Measurements from ENCODE around the gene TTC3.
"Not testable (repeated sequence)": the region's sequence is repeated elsewhere in the genome, so short reads cannot be mapped to it uniquely, and the experiment has no call there.

TTC3 gene

DNA sequence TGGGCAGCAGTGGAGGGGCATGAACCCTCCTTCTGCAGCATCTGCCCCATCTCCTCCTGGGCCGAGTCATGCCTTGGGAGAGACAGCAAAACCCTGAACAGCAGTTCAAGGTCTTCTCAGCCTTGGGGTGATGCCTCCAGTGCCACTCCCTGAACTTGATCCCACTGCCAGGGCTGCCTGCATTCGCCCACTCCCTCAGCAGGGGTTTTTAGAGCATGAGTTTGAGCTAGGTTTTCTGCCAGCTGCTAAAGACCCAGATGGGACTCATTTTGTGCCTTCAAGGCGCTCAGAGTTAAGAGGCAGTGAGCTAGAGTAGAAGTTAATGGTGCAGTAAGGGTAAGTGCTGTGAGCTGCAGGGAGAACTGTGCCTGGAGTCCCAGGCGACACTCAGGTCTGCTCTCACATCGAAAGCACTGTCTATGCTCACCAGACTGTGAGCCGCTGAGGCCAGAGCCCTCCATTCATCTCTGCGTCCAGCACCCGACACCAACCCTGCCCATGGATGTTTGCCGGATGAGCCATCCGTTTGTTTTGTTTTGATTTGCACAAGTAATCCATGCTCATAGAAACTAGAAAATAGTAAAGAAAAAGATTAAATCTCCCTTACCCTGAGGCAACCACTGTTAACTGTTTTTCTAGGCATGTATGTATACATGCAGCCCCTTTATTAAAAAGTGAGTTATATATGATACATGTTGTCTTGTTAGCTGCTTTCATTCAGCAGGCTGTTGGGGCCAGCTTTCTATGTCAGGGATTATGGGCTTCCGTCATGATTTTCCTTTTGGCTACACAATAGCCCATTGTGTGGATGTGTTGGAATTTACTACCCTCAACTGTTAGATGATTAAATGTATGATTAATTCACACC is 126.2 kb downstream of the TTC3 start:
- no peak for DNase-seq (ENCODE audit: low spot score)

DNA sequence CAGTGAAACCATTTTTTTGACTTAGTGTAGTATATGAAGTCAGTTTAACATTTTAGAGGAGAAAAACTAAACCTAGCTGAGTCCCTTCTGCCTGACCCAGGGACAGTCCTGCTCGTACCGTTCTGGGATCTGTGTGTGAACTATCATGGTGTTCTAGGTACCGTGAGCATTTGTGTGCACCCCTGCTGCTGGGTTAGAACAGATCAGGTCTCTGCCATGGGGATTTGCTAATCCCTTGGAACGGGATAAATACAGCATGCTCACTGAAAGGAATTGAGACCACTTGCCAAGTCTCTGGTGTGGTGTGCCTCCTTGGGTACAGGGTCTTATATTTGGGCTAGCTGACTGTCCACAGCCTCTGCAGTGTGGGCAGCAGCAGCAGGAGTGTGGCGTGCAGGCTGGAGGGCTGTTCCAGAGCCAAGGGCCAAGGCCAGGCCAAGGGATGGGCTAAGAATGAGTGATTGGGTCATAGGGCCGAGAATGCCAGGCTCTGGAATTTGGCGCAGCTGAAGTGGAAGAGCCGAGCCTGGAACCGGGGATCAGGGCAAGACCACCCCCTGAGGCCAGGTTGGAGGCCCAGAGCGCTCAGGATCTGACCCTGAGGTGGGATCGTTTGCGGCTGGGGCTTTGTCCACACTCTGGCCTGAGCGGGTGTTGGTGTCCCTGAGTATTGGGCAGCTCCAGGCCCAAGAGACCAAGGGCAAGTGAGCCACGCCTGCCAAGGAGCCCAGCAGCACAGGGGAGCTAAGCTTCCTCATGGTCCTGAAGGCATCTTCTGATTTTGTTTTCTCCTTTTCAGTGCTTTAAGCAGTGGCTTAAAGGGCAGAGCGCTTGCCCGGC is 127.8 kb downstream of the TTC3 start:
- DNase-seq (ENCODE audit: low spot score): no peak

DNA sequence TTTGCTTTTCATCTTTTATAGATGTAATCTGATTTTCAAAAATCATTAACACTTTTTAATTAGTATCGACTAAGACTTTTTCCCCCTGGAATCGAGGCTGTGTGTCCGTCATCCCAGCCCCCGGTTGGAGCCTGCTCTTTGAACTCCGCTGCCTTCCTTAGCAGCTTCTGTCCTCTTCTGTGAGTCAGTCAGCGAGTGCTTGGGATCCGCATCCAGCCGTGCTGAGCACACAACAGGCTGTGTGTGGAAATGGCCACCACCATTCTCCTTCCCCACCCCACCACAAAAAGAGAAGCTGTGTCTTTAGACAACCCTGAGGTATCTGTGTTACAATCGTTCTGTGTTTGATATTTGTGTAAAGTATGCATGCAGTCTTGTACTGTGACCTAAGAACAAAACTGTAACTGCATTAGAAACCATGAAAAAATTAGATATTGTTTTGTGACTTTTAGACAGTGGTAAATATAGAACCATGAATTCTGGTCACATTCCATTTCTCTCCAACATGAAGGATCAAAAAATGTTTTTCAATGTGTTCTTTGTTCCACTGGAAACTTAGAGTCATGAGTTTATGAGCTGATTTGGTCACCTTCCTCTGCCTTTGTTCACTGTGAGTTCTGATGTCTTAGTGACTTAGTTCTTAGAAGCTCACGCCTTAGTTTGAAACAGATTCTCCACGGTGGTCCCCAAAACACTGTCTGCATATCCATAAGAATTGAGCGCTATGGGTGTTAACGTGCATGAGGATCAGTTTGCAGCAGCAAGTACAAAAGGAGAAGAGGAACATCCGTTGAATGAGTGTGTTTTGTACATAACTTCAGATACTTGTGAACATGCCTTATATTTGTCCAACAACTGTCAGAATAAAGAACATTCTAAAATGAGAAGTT is 129.4 kb downstream of the TTC3 start:
- no peak for DNase-seq (ENCODE audit: low spot score)

DNA sequence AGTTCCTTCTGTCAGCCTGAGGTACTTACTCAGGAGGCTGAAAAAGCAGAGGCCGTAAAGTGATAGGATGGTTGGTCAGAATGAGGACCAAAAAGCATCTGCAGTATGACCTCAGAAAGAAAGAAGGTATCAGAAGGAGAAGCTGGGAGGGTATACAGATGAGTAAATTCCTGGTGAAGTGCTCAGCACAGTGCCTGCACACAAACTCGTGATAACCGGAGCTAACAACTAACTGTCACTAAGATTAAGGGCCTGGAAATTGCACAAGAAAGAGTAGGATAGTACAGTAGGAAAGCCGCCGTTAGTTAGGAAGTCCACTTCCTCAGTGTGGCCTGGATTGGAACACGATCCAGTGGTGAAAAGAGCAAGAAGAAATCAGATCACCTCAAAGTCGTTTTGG is 131.5 kb downstream of the TTC3 start:
- no peak for DNase-seq (ENCODE audit: low spot score)

DNA sequence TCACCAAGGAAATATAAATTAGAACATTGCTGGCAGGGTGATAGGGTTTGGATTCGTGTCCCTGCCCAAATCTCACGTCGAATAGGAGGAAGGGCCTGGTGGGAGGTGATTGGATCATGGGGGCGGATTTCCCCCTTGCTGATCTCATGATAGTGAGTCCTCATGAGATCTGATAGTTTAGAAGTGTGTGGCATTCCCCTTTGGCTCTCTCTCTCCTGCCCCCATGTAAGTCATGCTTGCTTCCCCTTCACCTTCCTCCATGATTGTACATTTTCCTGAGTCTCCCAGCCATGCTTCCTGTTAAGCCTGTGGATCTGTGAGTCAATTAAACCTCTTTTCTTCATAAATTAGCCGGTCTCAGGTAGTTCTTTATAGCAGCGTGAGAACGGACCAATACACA is 133.4 kb downstream of the TTC3 start:
- DNase-seq (ENCODE audit: low spot score): no peak

DNA sequence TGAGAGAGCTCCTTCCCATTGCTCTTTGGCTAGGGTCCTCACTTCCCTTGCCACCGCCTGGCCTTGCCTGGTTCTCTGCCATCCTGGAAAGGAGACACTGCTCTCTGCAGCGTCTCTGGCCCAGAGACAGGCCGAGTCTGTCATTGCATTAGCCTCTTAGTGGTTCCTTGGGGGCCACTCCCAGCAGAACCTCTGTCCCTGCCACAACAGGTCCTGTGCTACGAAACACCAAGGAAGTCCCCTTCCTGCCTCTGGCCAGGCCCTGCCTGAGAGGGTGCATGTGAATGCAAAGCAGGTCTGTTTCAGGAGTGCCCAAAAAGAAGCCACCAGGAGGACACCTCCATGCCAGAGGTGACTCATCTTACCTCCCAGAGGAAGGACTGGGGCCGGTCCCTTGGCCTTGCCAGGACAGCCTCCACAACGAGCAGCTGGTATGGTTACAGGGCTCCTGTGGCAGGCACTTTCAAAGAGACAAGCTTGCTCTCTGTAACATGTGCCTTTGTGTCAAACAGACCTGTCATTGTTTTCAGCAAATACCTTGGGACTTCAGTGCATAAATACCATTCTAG is 134.5 kb downstream of the TTC3 start:
- DNase-seq (ENCODE audit: low spot score): no peak

DNA sequence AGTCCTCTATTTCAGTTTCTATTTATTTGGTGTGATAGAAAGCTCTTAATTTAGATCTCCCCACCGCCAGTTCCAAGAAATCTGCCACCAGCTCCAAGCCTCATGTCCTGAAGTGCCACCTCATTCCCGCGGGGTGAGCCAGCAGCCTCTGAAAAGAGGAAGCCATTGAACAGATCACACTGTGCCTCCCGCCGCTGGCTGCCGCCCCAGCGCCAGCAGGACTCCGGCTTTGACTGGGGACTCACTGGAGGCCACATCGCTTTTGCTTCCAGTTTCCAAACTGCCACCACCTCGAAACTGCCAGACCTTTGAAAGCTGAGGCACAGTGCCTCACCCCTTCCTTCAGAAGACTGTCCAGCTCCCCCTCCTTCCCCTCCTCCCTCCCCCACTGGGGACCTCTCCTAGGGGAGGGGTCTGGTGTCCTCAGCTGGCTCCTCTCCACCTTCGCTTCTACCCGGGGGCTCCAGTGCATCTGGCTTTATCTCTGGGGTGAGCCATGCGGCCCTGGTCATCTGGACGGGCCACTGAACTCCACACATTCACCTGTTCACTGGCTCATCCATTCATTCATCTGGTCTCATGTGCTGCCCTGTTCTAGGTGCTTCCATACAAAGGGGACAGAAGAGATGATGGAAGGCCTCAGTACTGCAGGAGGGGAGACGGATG is 135.1 kb downstream of the TTC3 start:
- DNase-seq (ENCODE audit: low spot score): no peak

DNA sequence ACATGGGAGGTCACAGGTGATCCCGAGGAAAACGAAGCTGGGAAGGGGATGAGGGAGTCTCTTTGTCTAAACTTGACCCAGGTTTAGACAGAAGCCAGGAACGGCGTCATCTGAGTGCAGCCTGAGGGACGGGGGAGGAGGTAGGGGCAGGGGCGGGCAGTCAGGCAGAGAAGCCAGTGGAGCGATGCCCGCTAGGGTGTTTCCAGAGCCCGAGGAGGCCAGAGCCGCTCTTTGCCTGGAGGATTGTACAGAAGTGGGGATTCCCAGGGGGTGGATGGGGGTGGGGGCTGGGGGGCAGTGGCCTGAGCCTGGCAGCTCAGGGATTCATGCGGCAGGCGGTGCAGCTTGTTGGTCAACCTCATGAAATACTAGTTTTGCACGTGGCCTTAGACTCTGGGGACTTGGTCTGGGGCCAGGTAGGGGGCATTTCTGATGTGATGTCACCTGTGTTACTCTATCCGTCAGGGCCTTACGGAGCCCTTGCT is 135.7 kb downstream of the TTC3 start:
- no peak for DNase-seq (ENCODE audit: low spot score)

DNA sequence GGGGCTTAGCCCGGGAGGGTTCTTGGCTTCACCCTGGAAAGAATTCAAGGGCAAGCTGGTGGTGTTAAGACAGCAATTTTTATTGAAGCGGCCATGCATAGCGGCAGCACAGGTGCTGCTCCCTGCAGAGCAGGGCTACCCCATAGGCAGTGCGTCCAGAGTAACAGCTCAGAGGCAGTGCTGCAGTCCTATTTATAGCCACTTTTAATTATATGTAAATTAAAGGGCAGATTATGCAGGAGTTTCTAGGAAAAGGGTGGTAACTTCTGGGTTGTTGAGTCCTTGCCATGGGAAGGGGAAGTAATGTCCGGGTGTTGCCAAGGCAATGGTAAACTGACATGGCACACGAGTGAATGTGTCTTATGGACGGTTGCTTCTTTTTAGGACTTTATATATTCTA is 137.1 kb downstream of the TTC3 start:
- no peak for DNase-seq (ENCODE audit: low spot score)

DNA sequence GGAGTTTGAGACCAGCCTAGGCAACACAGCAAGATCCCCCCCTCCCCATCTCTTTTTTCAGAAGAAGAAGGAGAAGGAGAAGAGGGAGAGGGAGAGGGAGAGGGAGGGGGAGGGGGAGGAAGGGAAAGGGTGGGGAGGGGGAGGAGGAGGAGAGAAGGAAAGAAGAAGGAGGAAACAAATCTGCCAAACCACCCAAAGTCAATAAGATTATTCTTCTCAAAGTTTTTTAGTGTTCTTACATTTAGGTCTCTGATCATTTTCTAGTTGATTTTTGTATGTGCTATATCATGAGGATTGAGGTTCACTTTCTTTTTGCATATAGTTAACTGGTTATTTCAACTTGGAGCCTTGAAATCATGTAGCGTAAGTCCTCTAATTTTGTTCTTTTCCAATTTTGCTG is 137.7 kb downstream of the TTC3 start:
- DNase-seq (ENCODE audit: low spot score): no peak

DNA sequence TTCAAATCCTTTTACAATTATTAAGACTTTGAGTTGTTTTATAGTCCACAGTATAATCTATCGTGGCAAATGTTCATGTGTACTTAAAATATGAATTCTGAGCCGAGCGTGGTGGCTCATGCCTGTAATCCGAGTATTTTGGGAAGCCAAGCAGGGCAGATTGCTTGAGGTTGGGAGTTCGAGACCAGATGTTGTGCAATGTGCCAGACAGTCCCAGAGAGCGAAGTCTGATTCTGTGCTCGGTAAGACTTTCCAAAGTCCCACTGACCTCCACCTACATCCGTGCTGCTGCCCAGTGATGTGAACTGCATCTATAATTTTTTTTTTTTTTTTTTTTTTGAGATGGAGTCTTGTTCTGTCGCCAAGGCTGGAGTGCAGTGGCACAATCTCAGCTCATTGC is 141.9 kb downstream of the TTC3 start:
- DNase-seq (ENCODE audit: low spot score): no peak

DNA sequence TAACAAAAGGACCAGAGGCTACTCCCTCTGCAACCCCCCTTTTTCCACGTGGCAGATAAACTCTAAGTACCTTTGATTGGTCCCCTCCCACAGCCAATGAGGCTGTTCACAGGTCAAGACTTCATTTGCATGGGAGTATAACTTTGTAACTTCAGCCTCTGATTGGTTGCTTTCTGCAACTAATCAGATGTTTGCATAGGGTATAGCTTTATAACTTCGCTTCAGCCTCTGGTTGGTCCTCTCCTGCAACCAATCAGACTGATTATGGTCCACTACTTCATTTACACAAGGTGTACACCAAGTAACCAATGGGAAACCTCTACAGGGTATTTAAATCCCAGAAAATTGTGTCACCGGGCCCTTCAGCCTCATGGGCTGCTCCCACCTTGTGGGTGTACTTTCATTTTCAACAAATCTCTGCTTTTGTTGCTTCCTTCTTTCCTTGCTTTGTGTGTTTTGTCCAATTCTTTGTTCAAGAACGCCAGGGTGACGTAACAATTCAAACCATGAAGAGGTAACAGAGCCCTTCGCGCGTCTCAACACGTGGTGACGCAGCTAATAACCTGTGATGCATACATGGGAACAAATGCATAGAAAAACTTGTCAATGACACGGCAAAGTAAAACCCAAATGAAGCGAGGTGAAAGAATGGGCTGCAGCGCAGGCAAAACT is 146.8 kb downstream of the TTC3 start:
- no peak for DNase-seq (ENCODE audit: low spot score)

DNA sequence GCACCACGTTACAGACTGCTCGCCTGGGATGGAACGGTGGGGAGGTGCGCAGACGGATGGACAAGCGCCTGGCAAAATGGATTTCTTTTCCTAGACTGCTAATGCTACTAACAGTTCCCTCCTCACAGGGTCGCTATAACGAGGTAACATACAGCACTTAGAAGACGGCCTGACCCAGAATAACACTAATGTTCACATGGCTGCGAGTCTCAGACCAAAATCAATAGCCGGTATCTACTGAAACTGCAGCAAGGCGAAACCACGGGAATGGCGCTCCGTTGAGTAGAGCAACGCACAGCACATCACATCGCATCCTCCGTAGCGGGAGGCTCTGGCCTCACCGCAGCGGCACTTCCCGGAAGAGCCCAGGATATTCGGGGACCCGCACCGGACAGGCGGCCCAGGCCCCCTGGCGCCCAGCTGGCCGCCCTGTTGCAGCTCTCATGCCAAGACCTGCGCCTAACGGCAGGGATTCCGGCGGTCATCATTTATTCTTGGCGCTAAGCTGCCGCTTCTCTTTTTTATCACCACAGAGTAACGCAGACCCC is 147.5 kb downstream of the TTC3 start:
- peak; percentile 37 for DNase-seq (ENCODE audit: low spot score)

DNA sequence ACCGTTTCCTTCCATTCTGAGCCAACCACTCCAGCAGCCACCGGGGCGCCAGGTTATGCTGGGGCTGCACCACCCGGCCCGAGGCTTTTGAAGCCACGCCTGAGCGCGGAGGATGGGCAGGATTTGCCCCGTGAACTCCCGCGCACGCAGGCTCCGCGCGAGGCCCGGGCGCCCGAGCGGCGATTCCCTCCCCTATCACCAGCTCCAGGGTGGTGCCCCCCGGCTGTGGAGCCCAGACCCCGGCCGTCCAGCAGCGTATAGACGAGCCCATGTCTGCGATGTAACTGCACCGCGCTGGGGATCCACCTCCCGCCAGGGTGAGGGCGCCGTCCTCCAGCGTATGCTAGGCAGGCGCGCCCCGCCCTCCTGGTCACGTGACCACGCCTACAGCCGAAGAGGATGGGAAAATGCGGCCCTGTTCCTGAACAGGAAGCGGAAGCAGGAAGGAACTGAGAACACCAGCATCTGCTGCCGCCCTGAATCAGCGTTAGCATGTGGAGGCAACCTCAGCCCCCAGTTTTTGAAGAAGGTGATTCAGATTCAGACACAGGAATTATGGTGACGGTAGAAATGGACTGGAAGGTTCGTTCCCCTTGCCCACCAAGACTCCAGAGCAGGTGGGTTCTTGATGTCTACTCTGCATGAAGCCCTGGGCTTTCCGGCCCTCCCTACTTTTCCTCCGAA is 148.1 kb downstream of the TTC3 start:
- DNase-seq (ENCODE audit: low spot score): peak; percentile 84

DNA sequence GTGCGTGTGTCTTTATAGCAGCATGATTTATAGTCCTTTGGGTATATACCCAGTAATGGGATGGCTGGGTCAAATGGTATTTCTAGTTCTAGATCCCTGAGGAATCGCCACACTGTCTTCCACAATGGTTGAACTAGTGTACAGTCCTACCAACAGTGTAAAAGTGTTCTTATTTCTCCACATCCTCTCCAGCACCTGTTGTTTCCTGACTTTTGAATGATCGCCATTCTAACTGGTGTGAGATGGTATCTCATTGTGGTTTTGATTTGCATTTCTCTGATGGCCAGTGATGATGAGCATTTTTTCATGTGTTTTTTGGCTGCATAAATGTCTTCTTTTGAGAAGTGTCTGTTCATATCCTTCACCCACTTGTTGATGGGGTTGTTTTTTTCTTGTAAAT is 149.2 kb downstream of the TTC3 start:
- DNase-seq (ENCODE audit: low spot score): not testable (repeated sequence)

DNA sequence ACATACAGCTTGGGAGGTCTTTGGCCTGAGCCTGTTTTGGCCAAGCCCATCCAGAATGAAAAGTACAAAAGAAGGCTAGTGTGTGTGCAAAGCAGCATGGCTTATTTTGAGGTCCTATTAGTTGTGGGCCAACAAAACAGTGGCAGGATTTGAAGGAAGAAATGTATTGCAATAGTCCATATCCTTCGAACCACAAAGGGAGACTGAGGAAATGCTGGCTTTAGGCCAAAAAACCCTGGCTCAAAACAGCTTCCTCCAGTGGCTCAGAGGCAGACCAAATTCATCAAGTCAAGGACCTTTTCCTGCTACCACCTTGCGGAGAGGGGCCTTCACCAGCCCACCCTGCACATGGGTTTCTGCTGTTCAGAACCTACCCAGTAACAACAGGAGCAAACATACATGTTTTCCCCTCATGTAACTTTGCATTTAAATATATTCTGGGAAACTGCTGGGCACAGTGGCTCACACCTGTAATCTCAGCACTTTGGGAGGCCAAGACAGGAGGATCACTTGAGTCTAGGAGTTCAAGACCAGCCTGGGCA is 150.8 kb downstream of the TTC3 start:
- no peak for DNase-seq (ENCODE audit: low spot score)

DNA sequence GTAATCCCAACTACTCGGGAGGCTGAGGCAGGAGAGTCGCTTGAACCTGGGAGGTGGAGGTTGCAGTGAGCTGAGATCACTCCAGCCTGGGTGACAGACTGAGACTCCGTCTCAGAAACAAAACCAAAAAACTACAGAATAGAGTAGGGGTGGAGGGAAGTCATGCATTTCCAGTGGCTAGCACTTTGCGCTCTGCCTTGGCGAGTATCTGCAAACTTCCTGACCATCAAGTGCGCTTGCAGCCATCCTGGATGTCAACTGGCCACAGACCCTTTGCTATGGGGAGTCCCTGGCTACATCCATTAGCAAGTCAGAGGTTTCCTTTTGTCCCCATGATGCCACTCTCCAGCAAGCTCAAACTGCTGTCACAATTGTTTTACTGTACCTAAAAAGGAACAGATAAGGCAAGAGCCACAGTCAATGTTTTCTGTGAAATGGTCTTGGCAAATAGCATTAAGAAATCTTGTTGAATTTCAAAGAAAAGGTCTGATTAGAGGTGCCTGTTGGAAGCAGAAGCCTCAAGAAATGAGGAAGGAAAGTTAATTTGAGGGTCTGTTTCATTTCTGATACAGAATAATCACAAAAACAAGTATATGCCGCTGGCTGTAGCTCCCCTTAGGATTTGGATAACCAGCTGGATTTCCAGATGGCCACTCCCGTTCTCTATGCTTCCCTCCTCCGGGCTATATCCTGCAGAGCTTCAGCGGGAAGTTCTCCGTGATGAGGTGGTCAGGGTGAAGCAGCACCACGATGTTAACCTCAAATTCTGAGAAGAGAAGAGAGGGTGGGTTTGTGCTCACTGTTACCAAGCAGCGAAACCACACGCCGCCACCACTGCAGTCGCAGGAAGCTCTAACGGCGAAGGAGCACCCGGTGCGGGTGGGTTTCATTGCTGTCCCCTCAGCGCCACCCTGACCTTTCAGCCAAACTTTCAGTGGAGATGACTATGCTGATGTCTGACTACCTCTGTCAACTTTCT is 152.1 kb downstream of the TTC3 start:
- no peak for DNase-seq (ENCODE audit: low spot score)

Data from HuH-7.5 (cell line).